ENCODE results near the gene MRGPRD. TPM values are rescaled to one million over a fixed set of nuclear protein-coding genes. Genes with fewer than 3 reads are reported as not detected.

Gene MRGPRD
- total RNA-seq, 1 donor from 2014 or later = not detected

- FAIRE-seq = no peak
- peaks cover 9% of the 10 kb centered on the region for H3K4me1 Mint-ChIP-seq (ENCODE audit: low read depth, unreplicated experiment)
- H3K4me3 ChIP-seq (ENCODE audit: insufficient read depth, low read depth, low read length) = no peak overlapping the region
- H4K20me1 ChIP-seq (ENCODE audit: insufficient read depth, low read length) = peaks cover 8% of the 10 kb centered on the region
- DNase-seq (ENCODE audit: low read depth) = no peak
- no peaks in the 10 kb centered on the region for H3K4me1 ChIP-seq (ENCODE audit: insufficient read depth, low read length)
- peaks cover 2% of the 10 kb centered on the region for H3K9me3 Mint-ChIP-seq (ENCODE audit: unreplicated experiment)
- no peak overlapping the region for H3K4me2 ChIP-seq (ENCODE audit: low read length)
- H3K4me3 Mint-ChIP-seq (ENCODE audit: unreplicated experiment) = no peak overlapping the region
- H3K36me3 ChIP-seq (ENCODE audit: insufficient read depth, low read length) = peaks cover 11% of the 10 kb centered on the region
- H3K27me3 ChIP-seq (ENCODE audit: insufficient read depth, low read length) = no peaks in the 10 kb centered on the region
- TF ChIP-seq EZH2 (IDR thresholded peaks at IDR 0.05; ENCODE audit: insufficient read depth, low read length) (no peak), CTCF (IDR thresholded peaks at IDR 0.05; ENCODE audit: insufficient read depth, low read depth, low read length) (no peak)
- no peak overlapping the region for H3K27ac Mint-ChIP-seq (ENCODE audit: unreplicated experiment)
- no peaks in the 10 kb centered on the region for H3K9me3 ChIP-seq (ENCODE audit: insufficient read depth, low read depth, low read length)
- no peak overlapping the region for H3K9ac ChIP-seq (ENCODE audit: low read length)
- H3K36me3 Mint-ChIP-seq (ENCODE audit: low read depth, unreplicated experiment) = peaks cover 28% of the 10 kb centered on the region
- H3K79me2 ChIP-seq (ENCODE audit: insufficient read depth, low read length) = no peaks in the 10 kb centered on the region
- H3K27ac ChIP-seq (ENCODE audit: low read depth, low read length) = no peak overlapping the region
- no peaks in the 10 kb centered on the region for H3K27me3 Mint-ChIP-seq (ENCODE audit: low read depth, unreplicated experiment)
- no peak overlapping the region for H2AFZ ChIP-seq (ENCODE audit: low read depth, low read length)
Measured at GRCh38 chr11:68932358-68932757, 48.4 kb downstream of the MRGPRD start.

DNA sequence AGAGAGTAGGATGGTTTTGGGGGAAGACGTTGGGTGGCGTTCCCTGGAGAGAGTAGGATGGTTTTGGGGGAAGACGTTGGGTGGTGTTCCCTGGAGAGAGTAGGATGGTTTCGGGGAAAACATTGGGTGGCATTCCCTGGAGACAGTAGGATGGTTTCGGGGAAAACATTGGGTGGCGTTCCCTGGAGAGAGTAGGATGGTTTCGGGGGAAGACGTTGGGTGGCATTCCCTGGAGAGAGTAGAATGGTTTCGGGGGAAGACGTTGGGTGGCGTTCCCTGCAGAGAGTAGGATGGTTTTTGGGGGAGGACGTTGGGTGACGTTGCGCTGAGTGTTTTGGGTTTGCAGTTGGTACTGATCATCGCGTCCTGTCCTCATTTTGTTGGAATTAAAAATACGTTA is 48.9 kb downstream of the MRGPRD start:
- H3K4me1 ChIP-seq (ENCODE audit: insufficient read depth, low read length) = no peaks in the 10 kb centered on the region
- no peak overlapping the region for H3K27ac ChIP-seq (ENCODE audit: low read depth, low read length)
- H3K4me2 ChIP-seq (ENCODE audit: low read length) = no peak overlapping the region
- peaks cover 10% of the 10 kb centered on the region for H4K20me1 ChIP-seq (ENCODE audit: insufficient read depth, low read length)
- Mint-ChIP-seq H3K36me3 (ENCODE audit: low read depth, unreplicated experiment) (peaks cover 32% of the 10 kb centered on the region), H3K27ac (ENCODE audit: unreplicated experiment) (peak overlapping the region; percentile 53), H3K9me3 (ENCODE audit: unreplicated experiment) (peaks cover 6% of the 10 kb centered on the region), H3K27me3 (ENCODE audit: low read depth, unreplicated experiment) (no peaks in the 10 kb centered on the region), H3K4me1 (ENCODE audit: low read depth, unreplicated experiment) (peaks cover 13% of the 10 kb centered on the region), H3K4me3 (ENCODE audit: unreplicated experiment) (no peak overlapping the region)
- H3K4me3 ChIP-seq (ENCODE audit: insufficient read depth, low read depth, low read length) = no peak overlapping the region
- FAIRE-seq = no peak
- H3K36me3 ChIP-seq (ENCODE audit: insufficient read depth, low read length) = peaks cover 11% of the 10 kb centered on the region
- TF ChIP-seq CTCF (IDR thresholded peaks at IDR 0.05; ENCODE audit: insufficient read depth, low read depth, low read length) = no peak
- TF ChIP-seq EZH2 (IDR thresholded peaks at IDR 0.05; ENCODE audit: insufficient read depth, low read length) = no peak
- H3K9ac ChIP-seq (ENCODE audit: low read length) = no peak overlapping the region
- no peaks in the 10 kb centered on the region for H3K79me2 ChIP-seq (ENCODE audit: insufficient read depth, low read length)
- peaks cover 1% of the 10 kb centered on the region for H3K9me3 ChIP-seq (ENCODE audit: insufficient read depth, low read depth, low read length)
- no peak for DNase-seq (ENCODE audit: low read depth)
- no peak overlapping the region for H2AFZ ChIP-seq (ENCODE audit: low read depth, low read length)
- no peaks in the 10 kb centered on the region for H3K27me3 ChIP-seq (ENCODE audit: insufficient read depth, low read length)

DNA sequence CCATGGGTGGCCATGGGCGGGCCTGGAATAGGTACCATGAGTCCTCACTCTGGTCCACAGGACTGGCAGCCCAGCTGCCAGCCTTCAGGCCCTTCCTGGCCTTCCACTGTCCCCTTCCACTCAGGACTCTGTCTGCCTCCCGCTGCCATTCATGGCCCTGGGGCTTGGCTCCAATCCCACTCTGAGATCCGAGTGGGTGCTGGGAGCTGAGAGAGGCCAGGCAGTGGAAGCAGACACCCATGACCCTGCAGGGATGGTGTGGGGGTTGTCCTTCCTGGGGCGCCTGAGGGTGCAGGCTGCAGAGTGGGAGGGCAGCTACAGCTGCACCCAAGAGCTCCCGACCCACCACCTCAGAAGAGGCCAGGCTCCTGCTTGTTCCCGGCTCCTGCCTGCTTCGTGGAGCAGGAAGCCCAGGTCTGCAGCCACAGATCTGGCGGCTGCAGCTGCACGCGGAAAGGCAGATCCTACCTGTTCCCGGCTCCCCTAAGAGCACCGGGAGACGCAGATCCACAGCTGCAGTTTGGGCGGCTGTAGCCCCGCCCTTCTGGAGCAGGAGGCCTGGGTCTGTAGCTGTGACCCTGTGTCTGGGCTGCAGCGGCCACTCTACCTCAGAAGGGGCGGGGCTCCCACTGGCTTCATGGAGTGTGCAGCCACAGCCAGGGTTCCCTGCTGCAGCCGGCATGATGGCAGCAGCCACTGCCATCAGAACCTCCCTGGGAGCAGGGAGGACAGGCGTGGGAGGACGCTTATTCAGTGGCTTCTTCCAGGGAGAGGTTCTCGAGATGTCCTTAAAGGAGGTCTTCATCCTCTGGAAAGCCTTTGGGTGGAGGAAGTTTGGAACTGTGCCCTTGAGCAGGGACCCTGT is 49.6 kb downstream of the MRGPRD start:
- Histone ChIP-seq H3K4me2 (ENCODE audit: low read length) (no peak overlapping the region), H3K4me1 (ENCODE audit: insufficient read depth, low read length) (no peaks in the 10 kb centered on the region), H3K4me3 (ENCODE audit: insufficient read depth, low read depth, low read length) (no peak overlapping the region), H2AFZ (ENCODE audit: low read depth, low read length) (no peak overlapping the region), H4K20me1 (ENCODE audit: insufficient read depth, low read length) (peaks cover 10% of the 10 kb centered on the region), H3K27me3 (ENCODE audit: insufficient read depth, low read length) (no peaks in the 10 kb centered on the region), H3K27ac (ENCODE audit: low read depth, low read length) (no peak overlapping the region), H3K36me3 (ENCODE audit: insufficient read depth, low read length) (peaks cover 15% of the 10 kb centered on the region), H3K79me2 (ENCODE audit: insufficient read depth, low read length) (no peaks in the 10 kb centered on the region), H3K9ac (ENCODE audit: low read length) (no peak overlapping the region), H3K9me3 (ENCODE audit: insufficient read depth, low read depth, low read length) (peaks cover 3% of the 10 kb centered on the region)
- H3K4me3 Mint-ChIP-seq (ENCODE audit: unreplicated experiment) = no peak overlapping the region
- H3K27me3 Mint-ChIP-seq (ENCODE audit: low read depth, unreplicated experiment) = no peaks in the 10 kb centered on the region
- peaks cover 13% of the 10 kb centered on the region for H3K4me1 Mint-ChIP-seq (ENCODE audit: low read depth, unreplicated experiment)
- FAIRE-seq (no peak), DNase-seq (ENCODE audit: low read depth) (no peak)
- peak overlapping the region; percentile 53 for H3K27ac Mint-ChIP-seq (ENCODE audit: unreplicated experiment)
- H3K36me3 Mint-ChIP-seq (ENCODE audit: low read depth, unreplicated experiment) = peaks cover 37% of the 10 kb centered on the region
- H3K9me3 Mint-ChIP-seq (ENCODE audit: unreplicated experiment) = peaks cover 8% of the 10 kb centered on the region
- TF ChIP-seq CTCF (IDR thresholded peaks at IDR 0.05; ENCODE audit: insufficient read depth, low read depth, low read length) = no peak
- TF ChIP-seq EZH2 (IDR thresholded peaks at IDR 0.05; ENCODE audit: insufficient read depth, low read length) = no peak
